IPS DF 4.7 (cell line): ENCODE data around the gene THY1.
"Not testable (repeated sequence)": the region's sequence is repeated elsewhere in the genome, so short reads cannot be mapped to it uniquely, and the experiment has no call there.

ENCODE experiments used
- DNase-seq: peaks from one replicate; pipeline ENCODE4 v3.0.0-alpha.2; 2013; ENCODE audit warnings: low spot score; ENCODE audit errors: extremely low read depth

The THY1 gene

DNA sequence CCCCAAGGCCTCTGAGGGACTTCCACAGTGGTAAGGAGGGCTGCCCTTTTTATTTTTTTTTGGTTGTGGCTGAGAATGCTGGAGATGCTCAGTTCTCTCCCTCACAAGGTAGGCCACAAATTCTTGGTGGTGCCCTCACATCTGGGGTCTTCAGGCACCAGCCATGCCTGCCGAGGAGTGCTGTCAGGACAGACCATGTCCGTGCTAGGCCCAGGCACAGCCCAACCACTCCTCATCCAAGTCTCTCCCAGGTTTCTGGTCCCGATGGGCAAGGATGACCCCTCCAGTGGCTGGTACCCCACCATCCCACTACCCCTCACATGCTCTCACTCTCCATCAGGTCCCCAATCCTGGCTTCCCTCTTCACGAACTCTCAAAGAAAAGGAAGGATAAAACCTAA, 4.2 kb downstream of the THY1 start:
- DNase-seq = no peak

DNA sequence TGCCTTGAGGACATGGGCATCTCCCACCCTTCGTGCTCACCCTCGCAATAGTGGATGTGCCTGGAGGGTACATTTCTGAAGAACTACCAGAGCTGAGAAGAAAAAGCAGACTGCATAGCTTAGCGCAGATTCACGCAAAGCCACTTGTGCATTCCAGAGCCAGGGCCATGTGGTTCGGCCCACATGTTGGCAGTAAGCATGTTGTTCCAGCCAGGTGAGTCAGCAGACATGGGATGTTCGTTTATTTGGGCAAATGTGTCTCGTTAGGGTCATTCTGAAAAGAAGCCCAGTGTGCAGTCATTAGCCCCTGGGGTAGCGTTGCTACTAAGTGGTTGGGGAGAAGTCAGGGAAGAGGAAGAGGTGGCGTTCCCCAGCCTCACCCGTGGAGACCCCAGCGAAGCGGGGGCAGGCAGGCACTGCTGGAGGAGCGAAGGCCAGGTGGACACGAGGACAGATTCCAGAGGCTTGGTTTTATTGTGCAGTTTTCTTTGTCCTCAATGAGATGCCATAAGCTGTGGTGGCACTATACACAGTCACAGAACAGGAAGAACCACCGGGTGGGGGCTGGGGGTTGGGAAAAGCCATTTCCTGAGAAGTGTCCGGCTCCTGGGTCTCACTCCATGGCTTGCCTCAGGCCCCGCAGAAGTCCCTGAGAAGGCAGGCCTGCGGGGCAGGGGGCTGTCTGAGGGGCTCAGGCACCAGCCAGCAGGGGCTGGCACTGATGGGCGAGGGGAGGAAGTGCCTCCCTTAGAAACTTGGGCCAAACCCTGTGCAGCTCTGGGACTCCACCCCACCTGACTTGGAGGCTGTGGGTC, 5.0 kb downstream of the THY1 start:
- DNase-seq = no peak

DNA sequence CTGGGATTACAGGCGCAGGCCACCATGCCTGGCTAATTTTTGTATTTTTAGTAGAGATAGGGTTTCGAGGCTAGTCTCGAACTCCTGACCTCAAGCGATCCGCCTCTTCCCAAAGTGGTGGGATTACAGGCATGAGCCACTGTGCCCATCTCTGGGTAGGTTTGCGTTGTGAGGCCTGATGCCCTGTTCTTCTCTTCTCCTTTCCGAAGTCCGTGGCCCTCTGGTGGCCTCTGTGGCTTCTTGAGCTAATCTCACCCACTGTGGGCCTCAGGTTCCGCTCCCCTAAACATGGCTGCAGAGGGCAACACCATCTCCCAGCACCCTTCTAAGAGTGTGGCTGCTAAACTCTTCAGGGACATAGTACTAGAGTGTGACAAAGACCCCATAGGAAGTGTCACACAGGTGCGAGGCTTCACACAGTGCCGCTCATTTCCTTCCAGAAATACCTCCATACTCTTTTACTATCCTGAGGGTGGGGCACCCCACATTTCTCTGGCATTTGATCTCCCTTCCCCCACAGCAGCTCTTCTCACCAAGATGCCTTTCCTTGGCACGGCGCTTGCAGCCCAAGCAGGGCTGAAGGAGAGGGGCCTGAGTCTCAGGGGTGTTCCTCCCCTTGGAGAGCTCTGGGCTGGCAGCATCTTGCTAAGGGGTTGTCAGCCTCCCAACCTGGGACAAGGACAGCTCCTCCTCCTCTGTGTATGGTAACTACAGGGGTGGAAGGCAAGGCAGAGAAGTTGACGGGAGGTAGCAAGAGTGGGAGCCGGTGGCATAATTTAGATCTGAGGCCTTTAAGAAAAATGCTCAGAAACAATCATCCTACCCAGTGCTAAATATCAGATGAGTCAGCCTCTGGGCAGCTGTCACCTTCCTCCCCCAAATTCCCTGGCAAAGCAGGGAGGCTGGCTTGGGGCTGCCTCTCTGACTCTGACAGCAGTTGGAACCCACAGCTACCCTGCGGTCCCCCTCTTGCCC, 6.1 kb downstream of the THY1 start:
- DNase-seq = no peak

DNA sequence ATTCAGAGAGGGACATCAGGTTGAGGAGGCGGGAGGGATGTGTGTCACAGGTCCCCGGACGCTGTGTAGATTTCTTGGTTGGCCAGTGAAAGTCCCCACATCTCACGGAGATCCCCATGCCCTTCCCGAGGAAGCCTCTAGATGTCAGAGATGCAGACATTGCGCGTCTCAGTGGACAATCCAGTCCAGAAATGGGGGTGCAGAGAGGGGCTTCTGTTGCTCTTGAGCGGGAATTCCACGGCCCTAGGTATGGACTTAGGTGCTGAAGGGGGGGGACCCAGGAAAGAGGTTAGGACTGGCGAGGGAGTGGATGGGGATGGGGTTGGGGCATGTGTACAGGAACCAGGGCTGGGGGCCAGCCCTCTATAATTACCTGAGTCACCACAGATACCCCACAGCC, 7.0 kb downstream of the THY1 start:
- DNase-seq = no peak

DNA sequence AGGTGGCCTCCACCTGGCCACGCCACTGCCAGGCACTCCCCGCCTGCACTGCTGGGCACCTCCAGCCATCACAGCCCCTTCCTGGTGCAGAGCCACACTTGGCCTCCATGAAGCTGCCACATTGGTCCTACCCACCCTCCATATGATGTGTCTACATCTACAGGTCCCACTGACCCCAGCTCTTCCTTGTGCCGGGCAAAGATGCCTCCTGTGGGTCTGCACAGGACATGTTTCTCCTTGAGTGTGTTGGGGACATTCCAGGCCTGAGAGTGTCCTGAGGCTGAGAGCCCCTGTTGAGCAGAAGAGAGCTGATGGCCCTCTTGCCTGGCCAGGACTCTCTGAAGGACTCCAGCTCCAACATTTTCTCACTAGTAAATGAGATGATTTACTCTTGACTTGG, 7.5 kb downstream of the THY1 start:
- no peak for DNase-seq

DNA sequence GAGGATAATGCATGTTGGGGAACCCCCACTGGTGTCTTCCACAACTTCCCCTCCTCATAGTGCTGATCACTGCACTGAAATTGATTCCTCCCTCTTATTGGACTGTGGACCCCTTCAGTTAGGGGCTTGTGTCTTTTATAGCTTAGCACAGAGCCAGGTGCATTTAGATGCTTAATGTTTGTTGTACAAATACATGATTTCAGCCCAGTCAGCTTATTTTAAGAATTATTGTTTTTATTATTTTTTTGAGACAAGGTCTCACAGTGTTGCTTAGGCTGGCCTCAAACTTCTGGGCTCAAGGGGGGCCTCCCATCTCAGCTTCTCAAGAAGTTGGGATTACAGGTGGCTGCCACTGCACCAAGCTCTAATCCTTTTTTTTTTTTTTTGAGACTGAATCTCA, 8.2 kb downstream of the THY1 start:
- DNase-seq = no peak

DNA sequence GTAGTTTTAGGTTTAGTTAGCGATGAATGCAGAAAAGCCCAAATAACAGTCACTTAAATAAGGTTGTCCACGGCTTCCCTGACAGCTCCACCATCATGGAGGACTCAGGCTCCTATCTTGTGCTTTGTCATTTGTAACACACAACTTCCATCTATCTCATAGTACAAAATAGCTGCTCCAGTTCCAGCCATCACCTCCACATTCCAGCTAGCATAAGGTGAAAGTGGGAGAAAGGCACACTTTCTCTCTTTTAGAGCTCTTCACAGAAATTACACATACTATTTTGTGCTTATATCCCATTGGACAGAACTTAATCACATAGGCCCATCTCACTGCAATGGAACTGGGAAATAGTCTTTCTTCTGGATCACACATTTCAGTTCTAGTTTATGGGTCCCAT, 8.7 kb downstream of the THY1 start:
- no peak for DNase-seq

DNA sequence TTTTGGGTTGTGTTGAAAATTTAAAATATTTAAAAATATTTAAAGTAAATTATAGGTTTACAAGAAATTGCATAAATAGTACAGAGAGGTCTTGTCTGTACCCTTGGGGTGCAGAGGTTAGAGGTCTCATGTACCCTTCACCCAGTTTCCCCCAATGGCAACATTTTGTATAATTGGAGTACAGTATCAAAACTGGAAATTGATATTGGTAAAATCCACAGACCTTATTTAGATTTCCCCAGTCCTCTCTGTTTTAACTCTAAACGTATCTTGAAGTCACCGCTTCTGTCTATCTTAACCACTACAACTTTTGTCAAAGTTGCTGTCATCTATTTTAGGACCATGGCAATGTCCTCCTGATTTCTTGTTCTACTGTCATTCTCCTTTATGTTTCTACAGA, 10.9 kb downstream of the THY1 start:
- DNase-seq = no peak

DNA sequence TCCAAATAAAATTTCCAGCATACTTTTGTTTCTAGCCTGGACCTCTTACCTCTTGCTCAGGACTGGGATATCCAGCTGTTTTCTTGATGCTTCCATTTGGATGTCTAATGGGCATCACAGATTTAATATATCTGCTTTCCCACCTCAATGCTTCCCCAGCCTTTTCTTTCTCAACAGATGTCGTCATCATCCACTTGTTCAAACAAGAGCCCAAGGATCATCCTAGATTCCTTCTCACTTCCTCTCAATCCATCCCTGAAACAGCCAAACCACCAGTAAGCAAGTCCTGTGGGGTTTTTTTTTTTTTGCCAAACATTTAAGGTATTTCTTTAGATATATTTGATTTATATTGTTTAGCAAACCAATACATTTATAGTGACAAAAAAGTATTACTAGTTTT, 12.5 kb downstream of the THY1 start:
- DNase-seq = no peak

DNA sequence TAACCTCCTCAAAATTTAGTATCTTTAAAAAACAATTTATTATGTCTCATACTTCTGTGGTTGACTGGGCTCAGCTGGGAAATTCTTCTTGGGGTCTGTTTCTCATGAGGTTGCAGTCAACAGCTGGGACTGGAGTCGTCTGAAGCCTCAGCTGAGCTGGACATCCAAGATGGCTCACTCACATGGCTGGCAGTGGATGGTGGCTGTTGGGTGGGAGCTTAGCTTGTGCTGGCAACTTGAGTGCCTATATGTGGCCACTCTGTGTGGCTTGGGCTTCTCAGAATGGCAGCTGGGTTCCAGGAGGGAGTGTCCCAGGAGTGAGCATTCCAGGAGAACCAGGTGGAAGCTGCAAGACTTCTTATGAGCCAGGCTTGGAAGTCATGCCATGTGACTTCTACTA, 13.2 kb downstream of the THY1 start:
- DNase-seq = no peak

DNA sequence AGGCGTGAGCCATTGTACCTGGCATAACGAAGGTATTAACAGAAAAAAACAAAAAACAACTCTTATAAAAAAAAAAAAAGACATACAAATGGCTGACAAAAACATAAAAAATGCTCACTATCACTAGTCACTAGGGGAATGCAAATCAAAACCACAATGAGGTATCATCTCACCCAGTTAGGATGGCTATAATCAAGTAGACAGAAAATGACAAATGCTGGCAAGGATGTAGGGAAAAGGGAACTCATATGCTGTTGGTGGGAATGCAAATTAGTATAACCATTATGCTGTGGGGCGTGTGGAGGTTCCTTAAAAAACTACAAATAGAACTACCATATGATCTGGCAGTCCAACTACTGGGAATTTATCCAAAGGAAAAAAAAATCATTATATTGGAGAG, 17.0 kb downstream of the THY1 start:
- no peak for DNase-seq

DNA sequence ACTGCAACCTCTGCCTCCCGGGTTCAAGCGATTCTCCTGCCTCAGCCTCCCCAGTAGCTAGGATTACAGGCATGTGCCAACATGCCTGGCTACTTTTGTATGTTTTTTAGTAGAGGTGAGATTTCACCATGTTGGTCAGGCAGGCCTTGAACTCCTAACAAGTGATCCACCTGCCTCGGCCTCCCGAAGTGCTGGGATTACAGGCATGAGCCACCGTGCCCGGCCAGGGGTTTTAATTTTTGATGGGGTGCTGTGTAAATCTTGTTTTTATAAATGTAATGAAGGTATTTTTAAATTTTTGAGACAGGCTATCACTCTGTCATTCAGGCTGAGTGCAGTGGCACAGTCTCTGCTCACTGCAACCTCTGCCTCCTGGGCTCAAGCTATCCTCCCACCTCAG, 17.5 kb downstream of the THY1 start:
- DNase-seq = not testable (repeated sequence)

DNA sequence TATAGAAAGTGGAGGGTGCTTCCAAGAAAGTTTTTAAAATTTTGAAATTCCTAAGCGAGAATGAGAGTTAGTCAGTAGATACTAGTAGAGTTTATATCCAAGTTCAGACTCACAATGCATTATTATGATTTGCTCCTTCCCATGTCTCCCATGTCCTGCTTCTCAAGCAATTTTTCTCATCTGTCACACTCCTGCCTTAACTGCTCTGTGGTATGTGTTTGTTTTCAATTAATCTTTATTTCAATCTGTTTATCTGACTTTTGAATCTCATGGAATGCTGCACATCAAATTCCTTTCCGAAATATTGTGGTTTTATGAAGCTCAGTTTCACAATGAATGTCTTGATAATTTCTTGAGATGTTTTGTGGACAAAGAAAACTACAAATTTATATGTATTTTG, 18.1 kb downstream of the THY1 start:
- DNase-seq = no peak

DNA sequence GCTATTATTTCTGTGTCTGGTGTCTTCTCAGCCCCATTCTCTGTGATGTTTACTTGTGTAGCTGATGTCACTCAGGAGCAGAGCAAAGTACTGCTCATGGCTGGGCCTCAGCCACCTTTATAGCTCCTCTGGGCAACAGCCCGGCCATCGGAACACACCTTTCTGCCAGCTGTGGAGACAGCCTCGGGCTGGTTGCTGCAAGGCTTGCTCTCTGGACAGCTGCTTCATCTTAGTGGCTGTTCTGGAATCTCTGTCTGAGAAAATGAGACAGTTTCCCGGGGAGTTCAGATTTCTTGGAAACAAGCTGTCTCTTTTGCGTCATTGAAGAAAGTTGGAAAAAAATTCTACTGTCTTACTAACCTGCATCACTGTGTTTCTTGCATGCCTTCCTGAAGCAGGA, 20.0 kb downstream of the THY1 start:
- no peak for DNase-seq

DNA sequence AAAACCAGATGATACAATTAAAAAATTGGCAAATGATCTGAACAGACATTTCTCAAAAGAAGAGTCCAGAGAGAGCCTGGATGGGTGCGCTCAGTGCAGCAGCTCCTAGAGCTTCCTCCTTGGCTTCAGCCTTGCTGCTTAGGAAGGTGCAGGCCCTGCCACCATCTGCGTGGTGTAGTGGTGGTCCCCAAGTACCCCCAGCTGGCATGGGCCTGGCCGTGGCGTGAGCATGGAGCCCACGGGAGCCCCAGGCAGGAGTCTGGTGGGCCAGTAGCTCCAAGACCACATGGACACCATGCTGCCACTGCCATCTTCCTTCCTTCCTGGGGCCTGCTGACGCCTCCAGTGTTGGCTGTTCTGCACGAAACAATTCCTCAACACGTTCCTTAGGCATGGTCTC, 20.5 kb downstream of the THY1 start:
- DNase-seq = no peak

DNA sequence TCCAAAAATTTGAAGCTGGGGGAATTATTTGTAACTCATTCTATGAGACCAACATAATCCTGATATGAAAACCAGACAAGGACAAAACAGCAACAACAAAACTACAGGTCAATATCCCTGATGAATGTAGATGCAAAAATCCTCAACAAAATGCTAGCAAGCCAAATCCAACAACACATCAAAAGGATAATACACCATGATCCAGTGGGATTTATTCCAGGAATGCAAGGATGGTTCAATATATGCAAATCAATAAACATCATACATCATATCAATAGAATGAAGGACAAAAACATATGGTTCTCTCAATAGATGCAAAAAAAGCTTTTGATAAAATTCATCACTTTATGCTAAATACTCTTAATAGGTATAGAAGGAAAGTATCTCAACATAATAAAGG, 22.1 kb downstream of the THY1 start:
- no peak for DNase-seq

DNA sequence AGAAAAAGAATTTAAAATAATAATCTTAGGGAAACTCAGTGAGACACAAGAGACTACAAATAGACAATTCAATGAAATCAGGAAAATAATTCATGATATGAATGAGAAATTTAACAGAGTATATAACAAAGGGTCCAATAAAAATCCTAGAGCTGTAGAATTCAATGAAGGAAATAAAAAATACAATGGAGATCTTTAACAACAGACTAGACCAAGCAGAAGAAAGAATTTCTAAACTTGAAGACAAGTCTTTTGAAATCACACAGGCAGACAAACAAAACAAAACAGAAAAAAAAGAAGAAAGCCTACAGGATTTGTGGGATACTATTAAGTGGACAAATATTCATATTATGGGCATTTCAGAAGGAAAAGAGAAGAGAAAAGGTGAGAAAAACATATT, 25.2 kb downstream of the THY1 start:
- no peak for DNase-seq

DNA sequence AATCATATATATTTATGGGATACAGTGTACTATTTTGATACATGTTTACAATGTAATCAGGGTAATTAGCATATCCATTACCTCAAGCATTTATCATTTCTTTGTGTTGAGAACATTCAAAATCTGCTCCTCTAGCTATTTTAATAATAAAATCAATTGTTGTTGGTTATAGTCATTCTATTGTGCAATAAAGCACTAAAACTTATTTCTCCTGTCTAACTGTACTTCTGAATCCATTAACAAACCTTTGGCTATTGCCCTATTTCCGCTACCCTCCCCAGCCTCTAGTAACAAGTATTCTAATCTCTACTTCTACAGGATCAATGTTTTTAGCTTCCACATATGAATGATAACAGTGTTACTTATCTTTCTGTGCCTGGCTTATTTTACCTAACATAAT, 26.1 kb downstream of the THY1 start:
- no peak for DNase-seq

DNA sequence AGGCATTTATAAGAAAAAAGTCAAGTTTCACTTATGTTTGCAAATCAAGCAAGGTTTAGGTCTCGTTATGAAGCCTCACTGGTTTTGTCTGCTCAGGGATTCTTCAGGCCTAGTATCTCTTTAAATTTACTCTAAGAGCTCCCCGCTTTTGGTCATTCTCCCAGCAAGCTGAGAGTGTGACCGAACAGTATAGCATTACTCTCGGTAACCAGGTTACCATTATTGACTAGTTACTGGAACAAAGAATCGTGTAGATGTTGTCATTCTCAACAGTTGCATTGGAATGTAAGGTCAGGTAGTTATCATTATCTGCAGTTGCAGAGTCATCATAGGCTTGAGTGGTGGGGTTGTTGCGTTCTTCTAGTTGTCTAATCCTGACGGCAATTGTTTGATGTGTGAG, 31.7 kb downstream of the THY1 start:
- DNase-seq = no peak

DNA sequence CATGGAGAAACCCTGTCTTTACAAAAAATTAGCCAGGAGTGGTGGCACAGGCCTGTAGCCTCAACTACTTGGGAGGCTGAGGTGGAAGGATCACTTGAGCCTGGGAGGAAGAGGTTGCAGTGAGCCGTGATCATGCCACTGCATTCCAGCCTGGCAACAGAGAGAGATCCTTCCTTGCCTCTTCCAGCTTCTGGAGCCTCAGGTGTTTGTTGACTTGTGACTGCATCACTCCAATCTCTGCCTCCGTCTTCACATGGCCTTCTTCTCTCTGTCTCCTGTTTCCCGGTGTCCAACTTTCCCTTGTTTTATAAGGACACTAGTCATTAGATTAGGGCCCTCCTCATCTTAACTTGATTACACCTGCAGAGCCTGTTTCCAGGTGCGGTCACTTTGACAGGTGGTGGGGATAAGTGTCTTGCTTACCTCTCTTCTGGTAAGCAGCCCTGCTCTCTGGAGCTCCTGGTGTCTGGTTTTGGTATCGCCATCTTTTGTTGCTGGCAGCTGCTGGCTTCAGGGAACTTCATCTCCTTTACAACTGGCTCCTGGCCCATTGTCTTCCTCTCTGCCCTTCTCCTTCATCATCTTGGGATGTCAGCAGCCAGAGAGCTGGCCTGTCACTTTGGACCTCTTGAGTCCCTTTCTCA, 33.2 kb downstream of the THY1 start:
- no peak for DNase-seq

DNA sequence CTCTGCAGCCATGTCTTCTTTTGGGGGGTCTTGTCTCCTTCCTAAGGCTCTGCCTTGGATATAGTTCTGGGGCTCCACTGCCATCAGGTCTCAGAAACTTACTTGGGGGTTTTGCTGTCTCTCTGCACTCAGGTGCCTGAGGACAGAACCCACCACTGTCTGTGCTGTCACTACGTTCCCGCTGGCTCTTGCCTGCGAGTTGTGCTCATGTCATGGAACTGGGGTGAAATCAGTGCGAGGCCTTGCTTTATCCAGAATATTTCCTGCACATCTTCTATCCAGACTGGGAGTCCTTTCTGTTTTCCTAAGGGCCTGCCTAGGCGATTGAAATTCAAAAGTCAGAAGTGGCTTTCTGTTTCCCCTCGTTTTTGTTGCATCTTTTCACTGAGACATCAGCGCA, 34.9 kb downstream of the THY1 start:
- DNase-seq = no peak

DNA sequence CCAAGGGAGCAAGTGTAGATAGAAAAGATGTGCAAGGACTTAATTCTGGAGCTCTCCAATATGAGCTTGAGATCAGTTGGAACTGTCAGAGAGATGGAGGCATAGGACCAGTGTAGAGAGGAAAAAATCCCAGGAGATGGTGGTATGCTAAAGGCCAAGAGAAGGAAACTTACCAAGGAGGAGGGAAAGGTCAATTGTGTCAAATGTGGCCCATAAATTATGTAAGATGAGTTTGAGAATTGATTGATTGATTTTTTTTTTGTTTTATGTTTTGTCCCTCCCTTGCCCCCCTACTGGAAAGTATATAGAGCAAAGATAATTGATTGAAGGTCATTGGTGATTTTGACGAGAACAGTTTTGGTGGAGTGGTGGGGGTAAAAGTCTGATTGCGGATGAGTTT, 38.6 kb downstream of the THY1 start:
- DNase-seq = no peak
